ENCODE results near the gene TP73. TPM values are rescaled to one million over a fixed set of nuclear protein-coding genes. Genes with fewer than 3 reads are reported as not detected.

Gene TP73
- total and polyA plus RNA-seq, 2 experiments from 2014 or later: not detected

GRCh38 chr1:3697104-3697503 lies 44.8 kb downstream of the TP73 start:
- H3K27me3 ChIP-seq (replicated peaks; ENCODE audit: insufficient read depth): peaks cover 47% of the 10 kb centered on the region
- H3K27ac ChIP-seq: no peak overlapping the region
- H3F3A ChIP-seq (ENCODE audit: insufficient read depth): no peaks in the 10 kb centered on the region
- no peak overlapping the region for H3K9ac ChIP-seq
- no peak overlapping the region for H2AFZ ChIP-seq
- in situ Hi-C loops (cut with MboI): no loop called here
- H3K9me3 ChIP-seq (ENCODE audit: low read depth): no peaks in the 10 kb centered on the region
- H3K4me3 ChIP-seq: no peak overlapping the region
- DNase-seq: no peak
- no peaks in the 10 kb centered on the region for H3K9me2 ChIP-seq (ENCODE audit: insufficient read depth)
- H3K4me1 ChIP-seq (ENCODE audit: insufficient read depth): no peaks in the 10 kb centered on the region
- 59 to 65% methylated on average over 22 of the region's 22 CpGs for WGBS, 2 experiments (ENCODE audit: low coverage in 1 of 2, low lambda C conversion rate in 2 of 2, missing lambda C conversion rate in 2 of 2)
- H4K20me1 ChIP-seq (ENCODE audit: insufficient read depth): no peaks in the 10 kb centered on the region
- no peaks in the 10 kb centered on the region for H3K79me2 ChIP-seq (ENCODE audit: insufficient read depth)
- no peak overlapping the region for H3K4me2 ChIP-seq (ENCODE audit: unreplicated experiment)
- TF ChIP-seq EZH2phosphoT487 (IDR thresholded peaks at IDR 0.05; ENCODE audit: insufficient read depth, low read depth) (no peak), EZH2 (IDR thresholded peaks at IDR 0.05; ENCODE audit: insufficient read depth, poor library complexity, severe bottlenecking) (no peak)
- no peaks in the 10 kb centered on the region for H3K36me3 ChIP-seq (ENCODE audit: low read depth)

GRCh38 chr1:3697810-3698209 lies 45.5 kb downstream of the TP73 start:
- no peak overlapping the region for H3K9ac ChIP-seq
- no peaks in the 10 kb centered on the region for H3F3A ChIP-seq (ENCODE audit: insufficient read depth)
- no peak overlapping the region for H3K27ac ChIP-seq
- H3K79me2 ChIP-seq (ENCODE audit: insufficient read depth): no peaks in the 10 kb centered on the region
- H4K20me1 ChIP-seq (ENCODE audit: insufficient read depth): no peaks in the 10 kb centered on the region
- H3K9me3 ChIP-seq (ENCODE audit: low read depth): no peaks in the 10 kb centered on the region
- H3K4me1 ChIP-seq (ENCODE audit: insufficient read depth): no peaks in the 10 kb centered on the region
- in situ Hi-C loops (cut with MboI): no loop called here
- no peak overlapping the region for H3K4me2 ChIP-seq (ENCODE audit: unreplicated experiment)
- H2AFZ ChIP-seq: no peak overlapping the region
- no peaks in the 10 kb centered on the region for H3K36me3 ChIP-seq (ENCODE audit: low read depth)
- H3K9me2 ChIP-seq (ENCODE audit: insufficient read depth): no peaks in the 10 kb centered on the region
- peaks cover 47% of the 10 kb centered on the region for H3K27me3 ChIP-seq (replicated peaks; ENCODE audit: insufficient read depth)
- 9 to 13% methylated on average over 12 of the region's 12 CpGs for WGBS, 2 experiments (ENCODE audit: low coverage in 1 of 2, low lambda C conversion rate in 2 of 2, missing lambda C conversion rate in 2 of 2)
- no peak for DNase-seq
- no peak overlapping the region for H3K4me3 ChIP-seq
- TF ChIP-seq EZH2 (IDR thresholded peaks at IDR 0.05; ENCODE audit: insufficient read depth, poor library complexity, severe bottlenecking): no peak

GRCh38 chr1:3698660-3699408 lies 46.5 kb downstream of the TP73 start:
- Histone ChIP-seq H3K9ac (no peak overlapping the region), H3K9me2 (ENCODE audit: insufficient read depth) (no peaks in the 10 kb centered on the region), H3K27me3 (replicated peaks; ENCODE audit: insufficient read depth) (peaks cover 52% of the 10 kb centered on the region), H3K36me3 (ENCODE audit: low read depth) (no peaks in the 10 kb centered on the region), H3K4me2 (ENCODE audit: unreplicated experiment) (no peak overlapping the region), H3K9me3 (ENCODE audit: low read depth) (no peaks in the 10 kb centered on the region), H3K4me3 (no peak overlapping the region), H4K20me1 (ENCODE audit: insufficient read depth) (no peaks in the 10 kb centered on the region), H2AFZ (no peak overlapping the region), H3K4me1 (ENCODE audit: insufficient read depth) (no peaks in the 10 kb centered on the region), H3K27ac (no peak overlapping the region), H3K79me2 (ENCODE audit: insufficient read depth) (no peaks in the 10 kb centered on the region), H3F3A (ENCODE audit: insufficient read depth) (no peaks in the 10 kb centered on the region)
- TF ChIP-seq EZH2 (IDR thresholded peaks at IDR 0.05; ENCODE audit: insufficient read depth, poor library complexity, severe bottlenecking) (no peak), EZH2phosphoT487 (IDR thresholded peaks at IDR 0.05; ENCODE audit: insufficient read depth, low read depth) (no peak)
- DNase-seq: no peak
- in situ Hi-C loops (cut with MboI): no loop called here
- 57 to 69% methylated on average over 25 to 27 of the region's 29 CpGs for WGBS, 2 experiments (ENCODE audit: low coverage in 1 of 2, low lambda C conversion rate in 2 of 2, missing lambda C conversion rate in 2 of 2)

GRCh38 chr1:3699596-3699995 lies 47.3 kb downstream of the TP73 start:
- no peak for TF ChIP-seq EZH2phosphoT487 (IDR thresholded peaks at IDR 0.05; ENCODE audit: insufficient read depth, low read depth)
- peak; percentile 19 for TF ChIP-seq EZH2 (IDR thresholded peaks at IDR 0.05; ENCODE audit: insufficient read depth, poor library complexity, severe bottlenecking)
- 15 to 16% methylated on average over 14 to 18 of the region's 18 CpGs for WGBS, 2 experiments (ENCODE audit: low coverage in 1 of 2, low lambda C conversion rate in 2 of 2, missing lambda C conversion rate in 2 of 2)
- H3K27me3 ChIP-seq (replicated peaks; ENCODE audit: insufficient read depth): peaks cover 52% of the 10 kb centered on the region
- no peak overlapping the region for H3K9ac ChIP-seq
- no peaks in the 10 kb centered on the region for H3K79me2 ChIP-seq (ENCODE audit: insufficient read depth)
- H3K4me3 ChIP-seq: no peak overlapping the region
- no peak overlapping the region for H3K27ac ChIP-seq
- H4K20me1 ChIP-seq (ENCODE audit: insufficient read depth): no peaks in the 10 kb centered on the region
- H3K9me3 ChIP-seq (ENCODE audit: low read depth): no peaks in the 10 kb centered on the region
- H3K4me2 ChIP-seq (ENCODE audit: unreplicated experiment): no peak overlapping the region
- H3K9me2 ChIP-seq (ENCODE audit: insufficient read depth): no peaks in the 10 kb centered on the region
- no peaks in the 10 kb centered on the region for H3K4me1 ChIP-seq (ENCODE audit: insufficient read depth)
- in situ Hi-C loops (cut with MboI): no loop called here
- no peak overlapping the region for H2AFZ ChIP-seq
- no peaks in the 10 kb centered on the region for H3K36me3 ChIP-seq (ENCODE audit: low read depth)
- no peaks in the 10 kb centered on the region for H3F3A ChIP-seq (ENCODE audit: insufficient read depth)
- DNase-seq: no peak

Data from GM23248 (cell line).